Lower lobe of right lung (tissue), 2 donors: ENCODE data around the gene FGF19. TPM values are rescaled to one million over a fixed set of nuclear protein-coding genes. Genes with fewer than 3 reads are reported as not detected.

Source experiments
- ATAC-seq, 2 donors: fragments of 200-7000 bp; cut with Tn5 transposase; one replicate each; pipeline ENCODE4 v1.9.1; 2020 to 2022; ENCODE audit warnings: mild to moderate bottlenecking in 2 of 2, moderate library complexity in 2 of 2
- DNase-seq: peaks from one replicate; pipeline ENCODE4 v3.0.0-alpha.2; 2020
- H3K27ac ChIP-seq: fragments of 200-600 bp; one replicate; pipeline ENCODE4 v1.8.0; 2022
- H3K27me3 ChIP-seq: fragments of 200-600 bp; one replicate; pipeline ENCODE4 v1.8.0; 2022; ENCODE audit warnings: low read depth
- H3K36me3 ChIP-seq: fragments of 200-600 bp; one replicate; pipeline ENCODE4 v1.8.0; 2022; ENCODE audit warnings: mild to moderate bottlenecking
- H3K4me1 ChIP-seq: fragments of 200-600 bp; one replicate; pipeline ENCODE4 v1.8.0; 2022
- H3K4me3 ChIP-seq: fragments of 200-600 bp; one replicate; pipeline ENCODE4 v1.8.0; 2022; ENCODE audit warnings: mild to moderate bottlenecking
- H3K9me3 ChIP-seq: fragments of 200-600 bp; one replicate; pipeline ENCODE4 v1.8.0; 2022
- intact Hi-C: fragments of 100-400 bp; cut with DNase I; formaldehyde crosslinking; loops from one replicate; pipeline ENCODE4 v1.11.0; 2022
- total RNA-seq: library from RNA; stranded (reverse); fragmentation: NEBNext Ultra II Directional; extraction: Animal tissue kit (Norgen Biotek cat#: 25700); gene quantifications from one replicate; pipeline ENCODE4 v1.2.1, GENCODE V29; 2021
- TF ChIP-seq, protein P1 (sequence below): fragments of 200-600 bp; IDR thresholded peaks from one replicate; pipeline ENCODE4 v1.8.0; 2022; ENCODE audit warnings: antibody characterized with exemption, mild to moderate bottlenecking
- donor health status: DM: no; HTN: yes; CAD: no; lungs with severe emphysema.

The FGF19 gene
- total RNA-seq, 1 donor from 2014 or later: not detected

DNA sequence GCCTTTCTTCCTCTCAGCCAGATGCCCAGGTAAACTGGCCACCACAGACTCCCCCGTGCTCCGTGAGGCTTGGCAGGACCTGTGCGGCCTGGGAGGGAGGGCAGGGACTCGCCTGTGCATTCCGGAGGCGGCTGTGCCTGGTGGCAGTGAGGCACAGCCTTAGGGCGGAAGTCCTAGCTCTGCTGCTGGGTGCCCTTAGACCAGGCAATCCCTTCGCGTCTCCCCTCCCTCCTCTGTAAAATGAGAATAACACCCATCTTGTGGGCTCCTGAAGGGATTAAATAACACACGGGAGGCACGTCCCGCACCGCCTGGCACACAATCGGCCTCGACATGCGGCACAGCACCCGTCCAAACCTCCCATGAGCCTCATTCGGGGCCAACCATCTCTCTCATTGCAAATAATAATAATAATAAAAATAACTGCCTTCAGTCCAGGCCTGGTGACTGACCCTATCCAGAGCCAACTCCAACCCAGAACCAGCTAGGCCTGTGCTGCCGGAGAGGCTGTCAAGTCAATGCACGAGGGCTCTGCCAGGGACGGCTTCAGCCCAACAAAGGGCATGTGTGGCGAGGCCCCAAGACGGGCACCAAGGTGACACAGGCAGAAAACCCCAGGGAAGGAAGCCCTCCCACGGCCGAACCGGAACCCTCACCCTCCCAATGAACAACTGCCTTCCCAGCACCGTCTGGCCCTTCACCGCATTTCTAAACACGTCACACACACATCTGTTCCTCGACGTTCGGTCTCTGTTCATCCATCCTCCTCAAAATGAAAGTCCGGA, 36.9 kb downstream of the FGF19 start:
- Histone ChIP-seq H3K36me3 (peaks cover 83% of the 10 kb centered on the region), H3K27me3 (no peaks in the 10 kb centered on the region), H3K4me1 (peaks cover 8% of the 10 kb centered on the region), H3K27ac (no peak overlapping the region), H3K9me3 (no peaks in the 10 kb centered on the region), H3K4me3 (no peak overlapping the region)
- intact Hi-C loops: no loop called here
- DNase-seq: no peak
- no peak for ATAC-seq
- TF ChIP-seq, protein P1, sequence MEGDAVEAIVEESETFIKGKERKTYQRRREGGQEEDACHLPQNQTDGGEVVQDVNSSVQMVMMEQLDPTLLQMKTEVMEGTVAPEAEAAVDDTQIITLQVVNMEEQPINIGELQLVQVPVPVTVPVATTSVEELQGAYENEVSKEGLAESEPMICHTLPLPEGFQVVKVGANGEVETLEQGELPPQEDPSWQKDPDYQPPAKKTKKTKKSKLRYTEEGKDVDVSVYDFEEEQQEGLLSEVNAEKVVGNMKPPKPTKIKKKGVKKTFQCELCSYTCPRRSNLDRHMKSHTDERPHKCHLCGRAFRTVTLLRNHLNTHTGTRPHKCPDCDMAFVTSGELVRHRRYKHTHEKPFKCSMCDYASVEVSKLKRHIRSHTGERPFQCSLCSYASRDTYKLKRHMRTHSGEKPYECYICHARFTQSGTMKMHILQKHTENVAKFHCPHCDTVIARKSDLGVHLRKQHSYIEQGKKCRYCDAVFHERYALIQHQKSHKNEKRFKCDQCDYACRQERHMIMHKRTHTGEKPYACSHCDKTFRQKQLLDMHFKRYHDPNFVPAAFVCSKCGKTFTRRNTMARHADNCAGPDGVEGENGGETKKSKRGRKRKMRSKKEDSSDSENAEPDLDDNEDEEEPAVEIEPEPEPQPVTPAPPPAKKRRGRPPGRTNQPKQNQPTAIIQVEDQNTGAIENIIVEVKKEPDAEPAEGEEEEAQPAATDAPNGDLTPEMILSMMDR: no peak

DNA sequence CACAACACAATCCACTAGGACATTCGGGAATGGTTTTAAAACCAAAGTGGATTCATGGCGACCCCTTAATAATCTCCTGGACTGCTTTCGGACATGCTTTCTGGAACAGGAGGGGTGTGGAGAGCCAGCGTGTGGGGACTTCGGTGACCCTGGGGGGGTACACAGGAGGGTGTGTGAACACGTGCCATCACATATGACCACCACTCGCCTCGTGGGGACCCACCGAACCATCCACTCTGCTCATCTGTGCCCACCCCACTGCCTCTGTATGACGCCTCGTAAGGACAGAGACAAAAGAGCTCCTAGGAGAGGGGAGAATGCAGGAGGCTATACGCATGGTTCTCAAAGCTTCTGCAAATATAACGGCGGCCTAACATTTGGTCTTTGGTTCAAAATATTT, 37.6 kb downstream of the FGF19 start:
- ATAC-seq: no peak
- H3K9me3 ChIP-seq: no peaks in the 10 kb centered on the region
- intact Hi-C loops: no loop called here
- no peaks in the 10 kb centered on the region for H3K27me3 ChIP-seq
- no peak for DNase-seq
- TF ChIP-seq, protein P1: no peak
- no peak overlapping the region for H3K4me3 ChIP-seq
- peaks cover 76% of the 10 kb centered on the region for H3K36me3 ChIP-seq
- no peak overlapping the region for H3K27ac ChIP-seq
- H3K4me1 ChIP-seq: peaks cover 8% of the 10 kb centered on the region

DNA sequence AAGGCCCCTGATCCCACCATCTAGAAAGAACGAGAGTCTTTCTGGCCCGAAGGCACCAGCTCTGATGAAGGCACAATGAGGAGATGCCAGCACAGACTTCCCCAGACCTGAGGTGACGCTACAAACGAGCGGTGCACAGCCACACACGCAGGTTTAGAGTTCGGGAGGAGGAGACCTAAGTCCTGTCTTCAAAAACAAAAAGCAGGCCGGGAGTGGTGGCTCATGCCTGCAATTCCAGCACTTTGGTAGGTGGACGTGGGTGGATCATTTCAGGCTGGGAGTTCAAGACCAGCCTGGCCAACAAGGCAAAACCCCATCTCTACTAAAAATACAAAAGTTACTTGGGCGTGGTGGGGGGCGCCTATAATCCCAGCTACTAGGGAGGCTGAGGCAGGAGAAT, 38.2 kb downstream of the FGF19 start:
- ATAC-seq (no peak), DNase-seq (no peak)
- TF ChIP-seq, protein P1: no peak
- H3K27ac ChIP-seq: no peak overlapping the region
- H3K27me3 ChIP-seq: no peaks in the 10 kb centered on the region
- peaks cover 8% of the 10 kb centered on the region for H3K4me1 ChIP-seq
- intact Hi-C loops: no loop called here
- H3K4me3 ChIP-seq: no peak overlapping the region
- no peaks in the 10 kb centered on the region for H3K9me3 ChIP-seq
- H3K36me3 ChIP-seq: peaks cover 75% of the 10 kb centered on the region

DNA sequence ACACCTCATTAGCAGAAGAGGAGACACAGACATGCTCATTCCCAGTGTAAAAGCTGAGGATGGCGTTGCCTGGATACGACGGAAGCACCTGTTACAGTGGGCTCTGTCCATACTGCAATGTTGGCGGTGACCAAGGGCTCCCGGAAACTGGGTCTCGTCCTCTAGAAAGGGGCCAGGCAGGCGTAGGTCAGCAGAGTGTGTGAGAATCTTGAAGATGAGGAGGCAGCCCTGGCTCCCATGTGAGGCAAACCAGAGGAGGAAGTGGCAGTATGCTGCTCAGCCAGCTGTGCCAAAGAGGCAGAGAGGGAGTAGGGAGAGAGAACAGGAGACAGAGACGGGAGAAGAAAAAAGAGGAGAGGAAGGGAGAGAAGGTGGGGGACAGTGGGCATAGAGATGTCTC, 38.9 kb downstream of the FGF19 start:
- peaks cover under 1% of the 10 kb centered on the region for H3K4me1 ChIP-seq
- H3K9me3 ChIP-seq: no peaks in the 10 kb centered on the region
- TF ChIP-seq, protein P1: no peak
- no peaks in the 10 kb centered on the region for H3K27me3 ChIP-seq
- ATAC-seq (no peak), DNase-seq (peak; percentile 24)
- H3K36me3 ChIP-seq: peaks cover 68% of the 10 kb centered on the region
- no peak overlapping the region for H3K27ac ChIP-seq
- intact Hi-C loops: no loop called here
- H3K4me3 ChIP-seq: no peak overlapping the region

DNA sequence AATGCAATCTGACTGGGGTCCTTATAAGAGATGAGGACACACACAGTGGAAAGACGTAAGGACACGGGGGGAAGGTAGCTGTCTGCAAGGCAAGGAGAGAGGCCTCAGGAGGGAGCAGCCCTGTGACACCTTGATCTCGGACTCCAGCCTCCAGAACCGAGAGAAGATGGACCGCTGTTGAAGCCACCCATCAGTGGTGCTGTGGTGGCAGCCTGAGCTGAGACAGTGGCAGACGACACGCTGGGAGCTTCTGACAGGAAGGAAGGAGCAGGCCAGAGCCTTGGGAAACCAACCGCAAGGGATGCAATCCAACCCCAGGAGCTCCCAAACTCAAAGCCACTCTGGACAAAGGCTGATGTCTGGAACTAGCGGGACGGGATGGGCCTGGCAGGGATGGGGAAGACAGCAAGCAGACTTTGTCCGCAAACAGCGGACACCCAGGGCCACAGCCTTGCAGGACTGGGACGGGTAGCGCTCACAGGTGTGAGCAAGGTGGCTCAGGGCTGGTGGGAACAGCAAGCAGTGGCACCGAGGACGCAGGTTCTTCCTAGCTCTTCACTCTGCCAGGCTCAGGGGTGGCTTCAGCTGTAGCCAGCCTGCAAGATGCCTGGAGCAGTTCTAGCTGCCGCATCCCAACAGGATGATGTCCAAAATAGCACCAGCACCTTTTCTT, 39.6 kb downstream of the FGF19 start:
- Histone ChIP-seq H3K4me3 (no peak overlapping the region), H3K9me3 (no peaks in the 10 kb centered on the region), H3K27ac (no peak overlapping the region), H3K4me1 (no peaks in the 10 kb centered on the region), H3K27me3 (no peaks in the 10 kb centered on the region), H3K36me3 (peaks cover 62% of the 10 kb centered on the region)
- intact Hi-C loops: no loop called here
- DNase-seq: peak; percentile 27
- ATAC-seq: no peak
- TF ChIP-seq, protein P1: no peak
